GM04503 (cell line): Measurements from ENCODE around the gene AGFG2.
A peak's percentile ranks its signal among the peaks of the same experiment; 100 is the strongest.
"Not testable (repeated sequence)": the region's sequence is repeated elsewhere in the genome, so short reads cannot be mapped to it uniquely, and the experiment has no call there.

Experiments used
- DNase-seq: peaks from one replicate; pipeline ENCODE4 v3.0.0-alpha.2; 2012; ENCODE audit warnings: low read depth

The AGFG2 gene

GRCh38 chr7:100553032-100553431 is 14.0 kb downstream of the AGFG2 start:
- DNase-seq = no peak

DNA sequence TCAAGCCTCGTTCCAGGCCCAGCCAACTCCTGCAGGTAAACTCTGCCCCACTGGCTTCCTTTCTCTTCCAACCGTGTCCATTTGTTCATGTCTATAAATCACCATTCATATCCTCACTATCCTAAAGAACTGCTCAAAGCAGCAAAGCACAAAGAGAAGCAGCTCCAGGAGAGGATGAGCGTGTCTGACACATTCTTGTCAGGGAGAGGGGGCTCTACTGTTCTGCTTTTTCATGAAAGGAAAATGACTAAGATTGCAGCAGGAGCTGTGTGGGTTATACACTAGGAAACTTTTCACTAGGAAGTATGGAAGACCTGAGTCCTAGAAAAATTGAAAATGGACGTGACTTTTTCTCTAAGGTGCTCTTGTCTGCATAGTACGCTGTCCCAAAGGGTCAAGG is 16.7 kb downstream of the AGFG2 start:
- DNase-seq = no peak

GRCh38 chr7:100556541-100556940 is 17.5 kb downstream of the AGFG2 start:
- DNase-seq = peak; percentile 62

DNA sequence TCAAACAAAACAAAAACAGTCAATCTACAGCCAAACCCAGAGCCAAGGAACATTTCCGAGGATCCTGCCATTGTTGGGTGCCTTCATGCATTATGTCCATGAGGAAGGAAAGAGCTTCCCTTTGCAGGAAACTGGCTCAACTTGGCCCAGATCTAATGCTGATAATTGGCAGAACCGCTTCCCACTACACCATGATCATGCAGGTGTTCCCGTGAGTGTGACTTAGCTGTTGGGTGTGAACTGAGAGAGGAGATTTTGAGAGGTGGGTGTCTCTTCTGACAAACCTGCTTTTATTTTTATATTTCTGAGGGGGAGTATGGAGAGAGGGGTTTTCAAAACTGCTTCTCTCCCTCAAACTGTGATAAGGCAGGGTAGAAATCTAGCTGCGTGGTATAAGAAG is 20.1 kb downstream of the AGFG2 start:
- no peak for DNase-seq

DNA sequence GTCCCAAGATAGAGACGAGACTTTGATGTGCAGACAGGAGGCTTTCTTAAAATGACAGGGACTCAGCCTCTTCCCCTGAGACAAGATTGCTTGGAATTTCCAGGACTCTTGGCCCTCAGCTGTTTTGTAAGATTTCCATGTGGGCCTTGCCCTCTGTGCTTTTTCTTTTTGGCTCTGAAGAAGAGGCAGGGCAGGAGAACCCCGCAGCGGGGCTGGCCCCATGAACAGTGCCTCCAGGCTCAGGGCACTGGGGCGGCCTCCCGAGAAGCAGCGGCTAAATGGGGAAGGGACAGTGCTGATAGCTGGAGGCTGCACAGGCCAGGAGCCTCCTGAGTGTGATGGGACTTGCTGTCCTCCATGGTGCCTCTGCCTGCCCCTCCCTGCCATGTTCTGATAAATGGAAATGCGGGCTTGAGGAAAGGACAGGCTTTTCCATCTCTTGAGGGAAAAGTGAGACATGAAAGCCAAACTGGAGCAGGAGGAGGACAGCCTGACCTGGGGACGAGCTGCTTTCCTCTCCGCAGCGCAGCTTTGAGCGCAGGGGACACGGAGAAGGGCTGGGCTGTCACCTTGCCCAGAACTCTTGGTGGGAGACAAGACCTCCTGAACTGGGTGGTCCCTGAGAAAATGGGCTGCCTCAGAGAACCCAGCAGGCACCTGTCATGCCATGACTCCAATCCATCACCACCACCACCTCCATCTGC is 22.6 kb downstream of the AGFG2 start:
- DNase-seq = no peak

DNA sequence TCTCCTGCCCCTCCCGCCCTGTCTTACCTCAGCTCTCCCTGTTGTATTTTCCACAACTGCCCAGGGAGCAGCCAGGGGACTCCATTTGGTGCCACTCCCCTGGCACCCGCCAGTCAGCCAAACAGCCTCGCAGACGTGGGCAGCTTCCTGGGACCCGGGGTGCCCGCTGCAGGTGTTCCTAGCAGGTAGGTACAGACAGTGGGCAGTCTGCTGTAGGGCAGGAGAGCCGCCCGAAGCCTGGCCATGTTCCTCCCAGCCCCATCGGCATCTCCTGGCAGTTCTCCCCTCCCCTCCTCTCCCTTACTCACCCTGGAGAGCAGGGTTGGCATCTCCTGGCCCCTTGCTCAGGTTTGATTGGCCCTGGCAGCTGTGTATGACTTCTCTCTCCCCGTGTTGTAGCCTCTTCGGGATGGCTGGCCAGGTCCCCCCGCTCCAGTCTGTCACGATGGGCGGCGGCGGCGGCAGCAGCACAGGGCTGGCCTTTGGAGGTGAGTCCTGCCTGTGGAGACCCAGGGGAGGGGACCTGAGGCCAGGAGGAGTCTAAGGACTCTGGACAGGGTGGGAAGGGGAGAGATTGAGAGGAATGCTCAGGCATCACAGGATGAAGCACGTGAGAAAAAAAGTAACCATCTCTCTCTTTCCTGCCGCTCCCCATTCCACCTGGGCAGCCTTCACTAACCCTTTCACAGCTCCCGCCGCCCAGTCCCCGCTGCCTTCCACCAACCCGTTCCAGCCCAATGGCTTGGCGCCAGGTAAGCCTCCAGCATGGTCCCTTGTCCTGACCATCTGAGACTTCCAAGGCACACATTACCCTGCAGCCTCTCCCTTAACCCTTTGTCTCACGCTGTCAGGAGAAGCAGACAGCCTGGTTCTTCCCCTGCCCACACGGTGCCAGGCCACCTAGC is 23.4 kb downstream of the AGFG2 start:
- DNase-seq = no peak

- no peak for DNase-seq
Measured at GRCh38 chr7:100563100-100563564, 24.1 kb downstream of the AGFG2 start.

GRCh38 chr7:100563809-100564400 is 24.9 kb downstream of the AGFG2 start:
- DNase-seq = no peak

- DNase-seq = not testable (repeated sequence)
Measured at GRCh38 chr7:100564405-100564804, 25.4 kb downstream of the AGFG2 start.

DNA sequence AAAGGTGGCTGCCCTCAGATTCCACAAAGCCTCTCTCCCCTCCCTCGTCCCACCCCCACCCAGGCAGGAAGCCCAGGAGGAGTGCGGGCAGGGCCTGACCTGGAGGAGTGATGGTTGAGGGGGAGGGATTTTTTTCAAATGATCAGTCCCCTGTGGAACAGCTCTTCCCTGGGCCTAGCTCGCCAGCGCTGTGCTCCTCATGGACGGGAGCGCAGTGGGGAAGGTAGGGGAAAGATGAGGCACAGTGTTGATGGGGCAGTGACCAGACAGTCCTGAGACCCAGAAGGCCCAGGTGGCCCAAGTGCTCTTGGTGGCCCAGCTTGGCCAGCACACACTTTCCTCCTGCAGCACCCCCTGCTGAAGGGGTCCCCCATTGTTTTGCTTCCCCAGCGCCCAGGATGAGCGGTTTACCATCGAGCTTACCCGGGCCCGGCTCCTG is 26.1 kb downstream of the AGFG2 start:
- no peak for DNase-seq

DNA sequence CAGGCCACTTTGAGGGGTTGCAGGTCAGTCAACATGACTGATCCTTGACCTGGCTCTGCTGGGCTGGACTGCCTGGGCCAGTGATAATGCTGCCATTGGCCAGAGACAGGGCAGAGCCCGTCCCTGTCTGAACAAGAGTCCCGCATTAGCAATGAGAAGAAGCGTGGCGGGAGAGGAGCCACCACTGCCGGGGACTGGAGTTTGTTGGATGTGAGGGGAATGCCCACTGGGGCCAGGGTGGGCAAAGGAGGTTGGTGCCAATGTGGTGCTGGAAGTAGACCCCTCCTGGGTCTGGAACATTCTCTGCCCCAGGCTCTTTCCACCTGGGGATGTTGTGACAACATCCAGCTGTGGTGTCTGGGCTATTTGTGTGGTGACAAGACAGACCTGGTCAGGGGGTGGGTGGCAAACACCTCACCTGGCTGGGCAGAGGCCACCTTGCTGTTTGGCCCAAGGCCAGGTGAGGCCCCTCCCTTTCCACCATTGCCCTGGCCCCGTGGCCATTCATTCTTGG is 27.1 kb downstream of the AGFG2 start:
- DNase-seq = no peak

DNA sequence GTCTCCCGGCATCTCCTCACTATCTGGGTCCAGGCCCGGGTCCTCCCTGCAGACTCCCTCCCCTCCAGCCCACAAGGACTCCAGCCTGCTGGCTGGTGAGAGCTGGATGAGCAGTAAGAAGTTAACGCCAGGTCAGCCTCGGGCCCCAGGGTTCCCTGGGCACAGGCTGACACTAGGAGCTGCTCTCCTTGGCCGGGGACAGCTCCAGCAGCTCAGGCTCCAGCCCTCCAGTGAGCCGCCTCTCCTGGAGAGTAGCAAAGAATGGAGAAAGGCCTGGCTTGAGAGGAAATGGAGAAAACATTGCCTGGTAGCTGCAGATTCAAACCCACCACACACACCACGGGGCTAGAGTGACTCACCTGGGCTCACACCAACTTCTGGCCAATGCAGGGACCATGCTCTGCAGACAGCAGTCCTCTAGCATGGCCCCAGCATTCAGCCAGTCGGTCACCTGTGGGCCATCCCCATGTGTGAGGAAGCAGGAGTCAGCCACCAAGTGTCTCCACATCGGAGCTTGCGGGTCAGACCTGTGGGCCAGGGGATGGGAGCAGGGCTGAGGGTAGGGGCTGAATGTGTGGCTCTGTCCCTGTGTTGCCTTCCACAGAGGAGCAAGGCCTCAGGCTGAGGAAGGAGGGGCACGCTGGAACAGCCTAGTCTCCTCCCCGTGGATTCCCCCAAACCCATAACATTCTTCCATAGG is 28.2 kb downstream of the AGFG2 start:
- DNase-seq = no peak

DNA sequence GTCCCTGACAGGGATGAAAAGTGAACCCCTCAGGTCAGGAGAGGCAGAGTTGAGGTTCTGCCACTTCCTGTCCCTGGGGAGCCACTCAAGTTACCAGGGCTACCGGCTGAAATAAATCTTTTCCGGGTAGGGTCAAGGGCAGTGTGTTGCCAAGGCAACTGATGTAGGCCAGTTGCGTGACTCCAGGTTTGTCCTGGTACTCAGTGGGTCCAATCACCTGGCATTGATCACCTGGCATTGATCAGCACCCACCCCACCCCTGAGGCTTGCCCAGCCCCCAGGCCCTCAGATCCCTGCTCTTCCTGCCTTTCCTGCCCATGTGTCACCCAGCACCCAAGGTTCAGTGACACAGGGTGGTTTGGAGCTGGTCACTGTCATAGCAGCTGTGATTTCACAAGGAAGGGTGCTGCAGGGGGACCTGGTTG is 28.8 kb downstream of the AGFG2 start:
- no peak for DNase-seq

- DNase-seq = no peak
Measured at GRCh38 chr7:100568176-100568895, 29.3 kb downstream of the AGFG2 start.

DNA sequence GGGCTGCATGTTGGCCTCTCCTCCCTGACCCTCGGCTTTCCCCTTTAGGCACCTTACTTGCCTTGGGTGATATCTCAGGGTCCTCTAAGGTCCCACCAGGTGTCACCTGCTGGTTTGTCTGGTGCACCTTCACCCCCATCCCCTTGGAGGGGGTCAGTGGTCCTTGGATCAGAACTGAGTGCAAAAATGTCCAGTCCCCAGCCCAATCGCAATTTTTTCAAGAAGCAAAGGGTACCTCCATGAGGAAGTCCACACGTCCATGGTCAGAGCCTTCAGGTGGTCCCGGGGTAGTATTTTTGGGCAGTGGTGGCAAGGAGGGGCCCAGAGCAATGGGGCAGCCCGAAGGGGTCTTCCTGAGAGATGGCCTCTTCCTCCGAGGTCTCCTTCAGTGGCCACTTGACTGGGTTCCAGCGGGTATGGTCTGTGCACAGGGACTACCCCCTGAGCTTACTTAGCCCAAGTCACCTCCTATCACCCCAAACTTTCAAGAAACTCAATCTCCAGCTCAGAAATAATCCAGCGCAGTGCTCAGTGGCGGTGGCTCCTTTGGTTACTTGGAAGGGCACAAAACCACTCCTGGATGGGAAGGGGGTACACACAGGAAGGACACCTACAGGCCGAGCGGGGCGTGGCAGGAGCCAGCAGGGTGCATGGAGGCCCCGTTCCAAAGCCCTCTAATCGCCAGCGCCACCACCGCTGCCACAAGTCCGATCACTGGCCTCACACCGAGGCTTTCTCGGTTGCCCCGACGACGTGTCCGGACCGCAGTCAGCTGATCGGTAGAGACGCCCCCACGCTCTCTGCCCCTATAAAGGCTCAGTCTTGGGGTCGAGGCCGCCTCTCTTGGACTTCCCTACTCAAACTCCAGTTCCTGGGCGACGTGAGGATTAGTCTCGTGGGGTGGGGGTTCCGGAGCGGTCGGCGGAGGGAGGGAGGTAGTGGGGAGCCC is 30.2 kb downstream of the AGFG2 start:
- DNase-seq = no peak

- no peak for DNase-seq
Measured at GRCh38 chr7:100570954-100571828, 32.2 kb downstream of the AGFG2 start.

DNA sequence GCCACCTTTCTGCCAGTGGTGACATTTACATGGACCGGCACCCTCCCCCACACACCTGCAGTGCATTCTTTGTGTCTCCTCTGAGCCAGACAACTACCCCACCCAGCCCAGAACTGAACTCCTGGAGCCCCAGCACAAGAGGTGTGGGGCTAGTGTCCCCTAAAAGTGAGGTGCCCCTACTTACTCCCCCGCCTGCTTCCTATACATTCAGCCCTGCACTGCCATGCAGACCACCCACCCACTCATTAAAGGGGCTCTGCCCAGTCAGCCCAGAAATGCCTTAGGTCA is 32.8 kb downstream of the AGFG2 start:
- DNase-seq = no peak

DNA sequence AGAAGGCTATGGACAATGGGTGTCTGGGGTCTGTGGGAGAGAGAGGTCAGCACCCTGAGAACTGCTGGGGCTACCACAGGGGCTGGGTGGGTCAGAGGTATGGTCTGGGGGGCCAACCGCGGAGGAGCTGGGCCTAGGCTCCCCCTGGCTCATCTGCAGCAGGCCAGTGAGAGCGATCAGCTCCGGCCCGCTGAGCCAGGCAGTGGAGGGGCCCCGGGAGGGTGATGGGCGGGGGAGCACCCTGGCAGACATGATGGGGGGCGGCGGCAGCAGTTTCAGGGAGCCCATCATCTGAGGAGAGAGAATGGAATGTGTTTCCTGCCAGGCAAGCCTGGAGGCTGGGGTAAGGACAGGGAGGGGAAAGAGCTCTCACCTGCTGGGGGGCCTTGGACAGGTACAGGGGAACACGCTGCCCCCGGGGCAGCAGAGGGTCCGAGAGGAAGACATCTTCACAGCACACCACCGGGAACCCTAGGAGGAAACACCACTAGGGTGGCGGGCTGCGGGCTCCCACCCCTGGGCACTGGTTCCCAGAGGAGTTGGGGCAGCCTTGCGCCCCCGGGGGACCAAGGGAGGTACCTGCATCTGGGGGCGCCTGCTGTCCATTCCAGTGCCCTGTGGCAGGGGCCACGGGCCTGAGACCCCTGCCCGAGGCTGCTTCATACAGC is 33.4 kb downstream of the AGFG2 start:
- no peak for DNase-seq
